Heart left ventricle (tissue), 16 donors: ENCODE data around the gene PLIN4. TPM values are rescaled to one million over a fixed set of nuclear protein-coding genes. Genes with fewer than 3 reads are reported as not detected.

ENCODE experiments used
- ATAC-seq, 4 donors: fragments of 200-7000 bp; cut with Tn5 transposase; one replicate each; pipeline ENCODE4 v1.9.1; 2020 to 2022; ENCODE audit warnings: moderate library complexity in 4 of 4, mild to moderate bottlenecking in 3 of 4, moderate number of reproducible peaks in 1 of 4
- DNase-seq, 5 donors: peaks; one replicate each; pipeline ENCODE4 v3.0.0-alpha.2; 2020
- H3K27ac ChIP-seq, 12 donors: fragments of 200-600 bp; sonication (generic) in 4 of 12; one replicate each; pipeline versions ENCODE4 v1.5.0 to v1.8.0; 2016 to 2022; ENCODE audit warnings: mild to moderate bottlenecking in 2 of 12
- H3K27me3 ChIP-seq, 9 donors: fragments of 200-600 bp; sonication (generic) in 2 of 9; one replicate each; pipeline versions ENCODE4 v1.5.1 to v1.8.0; 2016 to 2022; ENCODE audit warnings: mild to moderate bottlenecking in 3 of 9
- H3K36me3 ChIP-seq, 9 donors: fragments of 200-600 bp; sonication (generic) in 2 of 9; one replicate each; pipeline versions ENCODE4 v1.5.0 to v1.8.0; 2018 to 2022; ENCODE audit warnings: mild to moderate bottlenecking in 2 of 9
- H3K4me1 ChIP-seq, 12 donors: fragments of 200-600 bp; sonication (generic) in 4 of 12; one replicate each; pipeline versions ENCODE4 v1.5.0 to v1.8.0; 2016 to 2022; ENCODE audit warnings: mild to moderate bottlenecking in 3 of 12
- H3K4me3 ChIP-seq, 12 donors: fragments of 200-600 bp; sonication (generic) in 4 of 12; one replicate each; pipeline versions ENCODE4 v1.5.0 to v1.8.0; 2017 to 2022; ENCODE audit warnings: mild to moderate bottlenecking in 9 of 12, moderate library complexity in 4 of 12
- H3K9me3 ChIP-seq, 12 donors: fragments of 200-600 bp; sonication (generic) in 4 of 12; one replicate each; pipeline versions ENCODE4 v1.5.0 to v1.8.0; 2016 to 2022; ENCODE audit warnings: mild to moderate bottlenecking in 1 of 12
- CTCF ChIP-seq, 12 donors: fragments of 200-600 bp; sonication (generic) in 4 of 12; IDR thresholded peaks; one replicate each; pipeline versions ENCODE4 v1.5.0 to v1.8.0; 2018 to 2022; ENCODE audit warnings: antibody characterized with exemption in 12 of 12, mild to moderate bottlenecking in 5 of 12
- POLR2A ChIP-seq, 2 donors: fragments of 450-650 bp; IDR thresholded peaks; one replicate each; pipeline ENCODE4 v1.6.1; 2017; ENCODE audit warnings: antibody characterized with exemption in 2 of 2, mild to moderate bottlenecking in 2 of 2, moderate library complexity in 2 of 2
- whole genome bisulfite sequencing, 4 donors: extraction: QIAGEN DNeasy Blood & Tissue Kit in 2 of 4; methylation state at CpG; one replicate each; pipeline versions ENCODE4 v1.1.5 to v1.1.7; 2013 to 2018; 5-methylcytosine and 5-hydroxymethylcytosine counted together
- intact Hi-C, 10 donors: fragments of 100-400 bp; cut with DNase I; formaldehyde crosslinking; loops; one replicate each; pipeline versions ENCODE4 v1.11.1 to v1.14.2; 2022
- polyA plus RNA-seq, 2 donors: library from polyadenylated mRNA; stranded (reverse); fragments of 200-250 nt; gene quantifications; one replicate each; pipeline ENCODE4 v1.2.3, GENCODE V29; 2013
- total RNA-seq, 9 donors: library from RNA; depleted of rRNA in 2 of 9; stranded (reverse); fragments of >200 nt in 2 of 9; fragmentation: NEBNext Ultra II Directional in 3 of 9; extraction: Animal tissue kit (Norgen Biotek cat#: 25700) in 3 of 9; gene quantifications; one replicate each; pipeline versions ENCODE4 v1.1.0 to v1.2.4, GENCODE V29; 2016 to 2023
- donor health status: ischemic (EF 13 %, LVEDD 7.1; RV severe dilation, severe dysfunction).
- donor health status: healthy with polysubstance abuse.
- donor health status: DM: no; HTN: yes; CAD: no.
- donor health status: DM: no; HTN: no; CAD: no.
- donor health status: ischemic (EF 25% LVEDD 6.9; RV normal size, moderate dysfunction).
- donor health status: ischemic (EF 25% LVEDD 5.7; RV mildly dilated, moderate dysfunction).
- donor health status: healthy.
- donor health status: DM: yes; HTN: yes; CAD: no.
- donor health status: ischemic (EF 35%, LVEDD 5.7; RV mildly dilated, moderate dysfunction).
- donor health status: nonischemic (EF 11% LVEDD 7.7; RV severe dilation, severe dysfunction).
- donor health status: DM: yes; HTN: yes; CAD: no.
- donor health status: PGD.
- donor health status: ischemic (EF 29% LVEDD 5.4; RV normal size, mild dysfunction).
- donor health status: nonischemic (EF 23%, LVEDD 6.1; RV moderate dilation, normal function).

Gene PLIN4
- total and polyA plus RNA-seq, 11 donors, result 55.5 to 292 (median 174) TPM

GRCh38 chr19:4505570-4506448, 12.5 kb downstream of the PLIN4 start:
- DNase-seq, result peak in 1 of 5 donors; percentile 9
- intact Hi-C loops, result no loop called here
- Histone ChIP-seq H3K9me3 (no peaks in the 10 kb centered on the region), H3K36me3 (peaks cover 0 to 82% (median 59%) of the 10 kb centered on the region in 9 donors), H3K4me1 (peaks cover 0 to 18% (median 0%) of the 10 kb centered on the region in 12 donors), H3K27ac (peak overlapping the region in 1 of 12 donors; percentile 60), H3K4me3 (no peak overlapping the region), H3K27me3 (no peaks in the 10 kb centered on the region)
- 95 to 97% (median 96%) methylated on average over 34 of the region's 34 CpGs for WGBS, 4 donors
- no peak for TF ChIP-seq CTCF (IDR thresholded peaks at IDR 0.05)
- no peak for TF ChIP-seq POLR2A (IDR thresholded peaks at IDR 0.05)
- ATAC-seq, result no peak

GRCh38 chr19:4504891-4505569, 13.3 kb downstream of the PLIN4 start:
- DNase-seq (peak in 1 of 5 donors; percentile 6), ATAC-seq (no peak)
- intact Hi-C loops, result no loop called here
- 70 to 91% (median 81%) methylated on average over 13 to 15 of the region's 15 CpGs for WGBS, 4 donors
- Histone ChIP-seq H3K9me3 (no peaks in the 10 kb centered on the region), H3K36me3 (peaks cover 0 to 83% (median 65%) of the 10 kb centered on the region in 9 donors), H3K27me3 (no peaks in the 10 kb centered on the region), H3K4me3 (no peak overlapping the region), H3K27ac (peak overlapping the region in 1 of 12 donors; percentile 60), H3K4me1 (peaks cover 0 to 18% (median 0%) of the 10 kb centered on the region in 12 donors)
- TF ChIP-seq POLR2A (IDR thresholded peaks at IDR 0.05), result no peak
- TF ChIP-seq CTCF (IDR thresholded peaks at IDR 0.05), result no peak

- H3K27ac ChIP-seq, result peak overlapping the region in 1 of 12 donors; percentile 60
- ATAC-seq (no peak), DNase-seq (peak in 2 of 5 donors; percentile 6 to 15)
- H3K4me3 ChIP-seq, result no peak overlapping the region
- intact Hi-C loops, result no loop called here
- H3K4me1 ChIP-seq, result peaks cover 0 to 18% (median 0%) of the 10 kb centered on the region in 12 donors
- TF ChIP-seq CTCF (IDR thresholded peaks at IDR 0.05), result no peak
- TF ChIP-seq POLR2A (IDR thresholded peaks at IDR 0.05), result no peak
- H3K27me3 ChIP-seq, result no peaks in the 10 kb centered on the region
- peaks cover 0 to 88% (median 70%) of the 10 kb centered on the region in 9 donors for H3K36me3 ChIP-seq
- no peaks in the 10 kb centered on the region for H3K9me3 ChIP-seq
- WGBS, 4 donors, result 86 to 100% (median 91%) methylated on average over 9 to 23 of the region's 23 CpGs
Measured at GRCh38 chr19:4504297-4504701, 14.0 kb downstream of the PLIN4 start.

GRCh38 chr19:4503825-4504170, 14.5 kb downstream of the PLIN4 start:
- no peak for ATAC-seq
- Histone ChIP-seq H3K27me3 (no peaks in the 10 kb centered on the region), H3K27ac (no peak overlapping the region), H3K4me3 (no peak overlapping the region), H3K9me3 (no peaks in the 10 kb centered on the region), H3K36me3 (peaks cover 0 to 92% (median 73%) of the 10 kb centered on the region in 9 donors), H3K4me1 (peaks cover 0 to 18% (median 0%) of the 10 kb centered on the region in 12 donors)
- DNase-seq, result no peak
- WGBS, 4 donors, result 84 to 93% (median 90%) methylated on average over 8 to 10 of the region's 10 CpGs
- intact Hi-C loops, result no loop called here
- TF ChIP-seq POLR2A (IDR thresholded peaks at IDR 0.05), result no peak
- no peak for TF ChIP-seq CTCF (IDR thresholded peaks at IDR 0.05)
